Keratinocyte (primary cell): ENCODE results near the gene CYP39A1. TPM values are rescaled to one million over a fixed set of nuclear protein-coding genes. Genes with fewer than 3 reads are reported as not detected.

Experiments
- DNase-seq: peaks from one replicate; pipeline ENCODE4 v3.0.0-alpha.2; 2011; ENCODE audit warnings: low read depth, missing footprints, low spot score
- FAIRE-seq: peaks from 2 replicates; lab custom pipeline; 2011; peaks lifted over from hg19 to GRCh38; lab: Jason Lieb, UNC
- H2AFZ ChIP-seq: 2 replicates; pipeline ENCODE4 v1.6.0; 2012; ENCODE audit warnings: low read length, control low read depth, inconsistent platforms; ENCODE audit not compliant: control insufficient read depth
- H3K27ac ChIP-seq: 2 replicates; pipeline ENCODE4 v1.5.1; 2011; ENCODE audit warnings: low read length; ENCODE audit not compliant: control insufficient read depth, insufficient read depth
- H3K27me3 ChIP-seq: 3 replicates; pipeline ENCODE4 v1.6.0; 2011; ENCODE audit warnings: low read length; ENCODE audit not compliant: control insufficient read depth, insufficient read depth; ENCODE audit errors: extremely low read depth
- H3K36me3 ChIP-seq, 2 experiments: 2 replicates in 1 of 2; 3 replicates in 1 of 2; pipeline ENCODE4 v1.5.1; 2011; ENCODE audit warnings: low read length in 2 of 2, mild to moderate bottlenecking in 1 of 2; ENCODE audit not compliant: control insufficient read depth in 2 of 2, insufficient read depth in 2 of 2; ENCODE audit errors: extremely low read depth in 1 of 2
- H3K4me1 ChIP-seq: 3 replicates; pipeline ENCODE4 v1.5.1; 2011; ENCODE audit warnings: low read length; ENCODE audit not compliant: control insufficient read depth, insufficient read depth; ENCODE audit errors: extremely low read depth
- H3K4me2 ChIP-seq: 3 replicates; pipeline ENCODE4 v1.6.0; 2011; ENCODE audit warnings: low read depth, low read length; ENCODE audit not compliant: control insufficient read depth, insufficient read depth; ENCODE audit errors: extremely low read depth
- H3K4me3 ChIP-seq, 3 experiments: fragments of 200-600 bp in 1 of 3; sonication (generic) in 1 of 3; 2 replicates in 2 of 3; 3 replicates in 1 of 3; pipeline ENCODE4 v1.5.1; 2011 to 2016; ENCODE audit warnings: low read length in 3 of 3, mild to moderate bottlenecking in 3 of 3, control low read depth in 2 of 3, inconsistent platforms in 1 of 3, low read depth in 1 of 3, mixed read lengths in 1 of 3, mixed run types in 1 of 3, moderate library complexity in 1 of 3; ENCODE audit not compliant: control insufficient read depth in 2 of 3, insufficient read depth in 2 of 3; ENCODE audit errors: extremely low read depth in 1 of 3
- H3K79me2 ChIP-seq: 2 replicates; pipeline ENCODE4 v1.6.0; 2012; ENCODE audit warnings: low read length; ENCODE audit not compliant: control insufficient read depth, insufficient read depth
- H3K9ac ChIP-seq: 3 replicates; pipeline ENCODE4 v1.6.0; 2011; ENCODE audit warnings: low read length; ENCODE audit not compliant: control insufficient read depth, insufficient read depth; ENCODE audit errors: extremely low read depth
- H3K9me1 ChIP-seq: 3 replicates; pipeline ENCODE4 v1.6.0; 2011; ENCODE audit warnings: low read length; ENCODE audit not compliant: control insufficient read depth, insufficient read depth; ENCODE audit errors: extremely low read depth
- H3K9me3 ChIP-seq: 2 replicates; pipeline ENCODE4 v1.5.1; 2012; ENCODE audit warnings: low read depth, low read length; ENCODE audit not compliant: control insufficient read depth
- H4K20me1 ChIP-seq: 3 replicates; pipeline ENCODE4 v1.6.0; 2011; ENCODE audit warnings: low read length; ENCODE audit not compliant: control insufficient read depth, insufficient read depth; ENCODE audit errors: extremely low read depth
- CTCF ChIP-seq, 3 experiments: IDR thresholded peaks in 1 of 3; conservative IDR thresholded peaks in 1 of 3; optimal IDR thresholded peaks in 1 of 3; 2 replicates in 2 of 3; 3 replicates in 1 of 3; pipeline versions ENCODE3 to v1.5.1; 2011; ENCODE audit warnings: low read length in 3 of 3, mild to moderate bottlenecking in 3 of 3, moderate library complexity in 2 of 3, control low read depth in 1 of 3, inconsistent platforms in 1 of 3; ENCODE audit not compliant: insufficient read depth in 2 of 3; ENCODE audit errors: extremely low read depth in 1 of 3
- EZH2 ChIP-seq: IDR thresholded peaks from one replicate; pipeline ENCODE4 v1.6.1; 2012; ENCODE audit warnings: inconsistent platforms, mild to moderate bottlenecking, low read length, moderate library complexity
- dilution Hi-C: fragments of 300-500 bp; cut with MboI; formaldehyde crosslinking; loops from one replicate; pipeline ENCODE4 v1.7.0; 2020; ENCODE audit warnings: low sequenced_read_pairs; ENCODE audit not compliant: extremely low pct_ligation_motif_present
- polyA plus RNA-seq, 5 experiments: library from polyadenylated mRNA; depleted of rRNA in 3 of 5; stranded (reverse) in 3 of 5; stranded (forward) in 1 of 5; unstranded in 1 of 5; fragments of >200 nt; gene quantifications; 1 replicate in 1 of 5; 2 replicates in 3 of 5; 3 replicates in 1 of 5; pipeline versions ENCODE4 v1.2.1 to v1.2.3, GENCODE V29; 2011 to 2012; ENCODE audit warnings: missing spikeins in 2 of 5, low read depth in 1 of 5, low replicate concordance in 1 of 5

The CYP39A1 gene
- polyA plus RNA-seq, 1 donor (not counting 4 experiments of a cell fraction or from before 2014, with no cell fraction given): 1.6 TPM

DNA sequence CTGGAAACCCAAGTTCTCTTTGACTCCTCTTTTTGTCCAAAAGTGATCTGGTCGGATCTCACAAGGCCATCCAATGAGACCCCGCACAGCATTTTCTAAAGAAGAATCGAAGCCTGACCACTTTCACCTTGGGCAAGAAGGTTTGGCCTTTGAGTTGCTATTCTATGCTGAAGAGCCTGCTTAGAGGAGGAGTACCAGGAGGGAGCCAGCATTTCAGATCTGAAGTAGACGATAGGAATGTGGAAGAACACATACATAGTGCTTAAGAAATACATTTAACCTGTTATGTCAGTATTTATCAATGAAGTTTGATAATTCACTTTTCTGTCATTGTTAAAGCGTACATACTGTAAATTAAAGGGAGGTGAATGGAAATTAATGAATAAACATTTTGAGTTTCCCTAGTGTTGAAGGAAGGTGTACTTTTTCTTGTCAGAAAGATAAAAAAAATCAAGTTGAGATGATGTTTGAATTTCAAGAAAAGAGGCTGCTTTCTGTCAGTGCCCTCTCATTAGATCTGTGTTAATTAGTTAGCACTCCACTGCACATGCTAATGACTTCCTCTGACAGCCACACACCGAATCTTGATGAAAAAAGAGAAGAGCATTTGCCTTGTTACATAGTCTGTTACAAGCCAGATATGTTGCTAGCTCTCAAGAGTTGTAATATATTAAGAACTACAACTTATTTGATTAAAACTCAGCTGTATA, 24.1 kb upstream of the CYP39A1 start:
- H4K20me1 ChIP-seq: no peaks in the 10 kb centered on the region
- no peaks in the 10 kb centered on the region for H3K79me2 ChIP-seq
- no peak overlapping the region for H3K4me3 ChIP-seq
- no peaks in the 10 kb centered on the region for H3K4me1 ChIP-seq
- H3K9me3 ChIP-seq: no peaks in the 10 kb centered on the region
- DNase-seq (no peak), FAIRE-seq (no peak)
- no peaks in the 10 kb centered on the region for H3K36me3 ChIP-seq
- H3K27ac ChIP-seq: no peak overlapping the region
- no peaks in the 10 kb centered on the region for H3K9me1 ChIP-seq
- TF ChIP-seq CTCF (optimal IDR thresholded peaks at IDR 0.05 in 1 of 3, IDR thresholded peaks at IDR 0.05 in 1 of 3, conservative IDR thresholded peaks at IDR 0.05 in 1 of 3; ENCODE audit: extremely low read depth in 1 of 3, insufficient read depth in 2 of 3, low read length in 3 of 3) (no peak), EZH2 (no peak)
- no peaks in the 10 kb centered on the region for H3K27me3 ChIP-seq
- H2AFZ ChIP-seq: no peak overlapping the region
- H3K4me2 ChIP-seq: no peak overlapping the region
- no peak overlapping the region for H3K9ac ChIP-seq
- dilution Hi-C loops: no loop called here

GRCh38 chr6:46674410-46674809, 21.8 kb upstream of the CYP39A1 start:
- H3K9ac ChIP-seq: no peak overlapping the region
- H3K9me3 ChIP-seq: no peaks in the 10 kb centered on the region
- no peak for DNase-seq
- H3K4me3 ChIP-seq: no peak overlapping the region
- dilution Hi-C loops: no loop called here
- H3K27me3 ChIP-seq: no peaks in the 10 kb centered on the region
- no peaks in the 10 kb centered on the region for H3K4me1 ChIP-seq
- H3K36me3 ChIP-seq: no peaks in the 10 kb centered on the region
- no peak overlapping the region for H2AFZ ChIP-seq
- H3K9me1 ChIP-seq: no peaks in the 10 kb centered on the region
- no peaks in the 10 kb centered on the region for H4K20me1 ChIP-seq
- no peak for FAIRE-seq
- H3K79me2 ChIP-seq: no peaks in the 10 kb centered on the region
- no peak overlapping the region for H3K27ac ChIP-seq
- TF ChIP-seq CTCF (optimal IDR thresholded peaks at IDR 0.05 in 1 of 3, IDR thresholded peaks at IDR 0.05 in 1 of 3, conservative IDR thresholded peaks at IDR 0.05 in 1 of 3; ENCODE audit: extremely low read depth in 1 of 3, insufficient read depth in 2 of 3, low read length in 3 of 3): no peak
- no peak for TF ChIP-seq EZH2
- no peak overlapping the region for H3K4me2 ChIP-seq
